ENCODE results near the gene CDC42BPG. TPM values are rescaled to one million over a fixed set of nuclear protein-coding genes. Genes with fewer than 3 reads are reported as not detected.

CDC42BPG gene
- total and polyA plus RNA-seq, 9 of the 15 experiments (the other 6 are each of a cell fraction or from before 2014, with no cell fraction given), result 0.04 to 8.8 (median 2.1) TPM

DNA sequence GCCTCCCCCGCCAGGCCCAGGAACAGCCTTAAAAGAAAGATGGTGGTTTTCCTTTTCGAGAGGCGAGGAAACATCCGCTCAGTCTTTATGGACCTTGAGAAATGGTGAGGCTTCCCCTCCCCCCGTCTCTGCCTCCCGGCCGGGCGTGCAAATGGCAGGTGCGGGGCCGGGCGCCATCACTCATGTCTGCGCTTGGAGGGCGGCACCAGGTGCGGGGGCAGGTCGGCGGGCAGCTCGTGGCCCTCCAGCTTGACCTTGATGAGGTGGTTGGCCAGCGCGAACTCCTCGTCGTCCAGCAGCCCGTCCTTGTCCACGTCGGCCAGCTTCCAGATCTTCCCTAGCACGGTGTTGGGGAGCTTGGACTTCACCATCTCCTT, 9.7 kb upstream of the CDC42BPG start (continued):
- no peak for TF ChIP-seq NCOA4 (IDR thresholded peaks at IDR 0.05; ENCODE audit: partially characterized antibody)

- Histone ChIP-seq H3K27me3 (ENCODE audit: control insufficient read depth in 2 of 2, insufficient read depth in 2 of 2, low read length in 2 of 2) (no peaks in the 10 kb centered on the region), H3K27ac (ENCODE audit: extremely low read depth, low read depth, low read length) (no peak overlapping the region), H4K20me1 (replicated peaks; ENCODE audit: control insufficient read depth, insufficient read depth, low read length) (no peaks in the 10 kb centered on the region), H3K4me3 (no peak overlapping the region), H3K4me2 (ENCODE audit: insufficient read depth, low read length) (no peak overlapping the region), H3K36me3 (ENCODE audit: control insufficient read depth, insufficient read depth, low read length) (peaks cover 47% of the 10 kb centered on the region; the same call in 2 of the 3 replicates), H3K9me3 (replicated peaks; ENCODE audit: control insufficient read depth, insufficient read depth, low read depth, low read length) (no peaks in the 10 kb centered on the region), H3K9me1 (ENCODE audit: control insufficient read depth, insufficient read depth, low read length) (no peaks in the 10 kb centered on the region), H2AFZ (ENCODE audit: low read depth, low read length) (no peak overlapping the region), H3K79me2 (ENCODE audit: control insufficient read depth, insufficient read depth, low read length) (peaks cover 3% of the 10 kb centered on the region; the same call in 2 of the 3 replicates), H3K4me1 (replicated peaks in 1 of 2; ENCODE audit: control insufficient read depth in 2 of 2, insufficient read depth in 2 of 2, low read length in 2 of 2) (peaks cover 45 to 84% of the 10 kb centered on the region in 2 experiments), H3K9ac (ENCODE audit: insufficient read depth in 1 of 2, low read depth in 2 of 2, low read length in 2 of 2) (peak overlapping the region in 1 of 2 experiments; percentile 85; a peak in 2 of 4 replicates)
- in situ Hi-C loops (cut with MboI), result no loop called here
- ChIA-PET CTCF (ENCODE audit: low intra/inter-chr PET ratio) (no interaction called here), POLR2A (interaction anchor here (0.6 to 1.3 kb wide), 5 partner anchors 10 to 569 kb away, joined by 3 to 10 read pairs (median 3); no protein-coding TSS in a partner anchor)
- DNase-seq (ENCODE audit: extremely low read depth in 1 of 4, low spot score in 3 of 4) (no peak), FAIRE-seq (no peak), ATAC-seq (no peak)
- TF ChIP-seq TFE3 (CRISPR knock-in tag; IDR thresholded peaks at IDR 0.05) (no peak), POLR2G (IDR thresholded peaks at IDR 0.05; ENCODE audit: low read depth, low read length) (peak; percentile 45; the same call in 1 of the 2 replicates)
- intact Hi-C loops (cut with micrococcal nuclease), result no loop called here
- 83% methylated on average over 26 of the region's 27 CpGs for WGBS (ENCODE audit: insufficient coverage, low coverage, missing lambda C conversion rate)
- BruUV-seq (replicated peaks), result no TSS peak
Measured at GRCh38 chr11:64853709-64854108, 9.3 kb upstream of the CDC42BPG start.

Data from K562 (cell line).